ENCODE data around the gene LYST.
A peak's percentile ranks its signal among the peaks of the same experiment; 100 is the strongest.
"Not testable (repeated sequence)": the region's sequence is repeated elsewhere in the genome, so short reads cannot be mapped to it uniquely, and the experiment has no call there.

Gene LYST

DNA sequence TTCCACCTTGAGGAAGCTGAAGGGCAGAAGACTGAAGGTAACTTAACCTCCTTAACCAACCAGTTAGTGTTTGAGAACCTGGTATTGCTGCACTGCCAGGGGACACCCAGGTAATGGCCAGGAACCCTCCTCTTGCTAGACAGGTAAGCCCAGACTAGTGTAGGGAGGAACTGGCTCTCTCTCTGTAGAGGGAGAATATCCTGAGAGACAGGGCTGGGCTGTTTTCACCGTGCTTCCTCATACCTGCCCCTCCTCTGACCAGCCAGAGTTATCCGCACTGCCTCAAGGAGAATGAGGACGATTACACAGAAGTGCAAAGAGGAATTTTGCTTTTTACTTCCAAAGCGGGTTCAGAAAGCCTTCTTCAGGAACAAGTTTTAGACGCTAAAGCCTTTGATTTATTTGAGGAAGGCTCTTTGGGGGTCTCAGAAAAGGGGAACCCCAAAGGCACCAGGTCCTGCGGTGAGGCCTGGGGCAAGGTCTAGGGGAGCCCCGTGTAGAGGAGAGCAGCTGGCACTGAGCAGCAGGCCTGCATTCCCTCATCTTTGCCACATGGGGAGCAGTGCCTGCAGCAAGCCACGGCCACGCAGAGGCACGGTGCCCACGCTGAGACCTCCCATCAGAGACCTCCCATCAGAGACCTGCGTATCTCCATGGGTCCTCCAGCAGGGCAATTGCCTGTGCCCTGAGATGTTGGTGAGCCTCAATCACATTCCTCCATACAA, 230.6 kb downstream of the LYST start:
- H3K27ac ChIP-seq, result no peak overlapping the region
- H3K4me3 ChIP-seq, result no peak overlapping the region
- H3K9ac ChIP-seq, result no peak overlapping the region
- H3K9me3 ChIP-seq (replicated peaks in 1 of 11), result no peaks in the 10 kb centered on the region
- no peak overlapping the region for H3K4me2 ChIP-seq
- peaks cover 23 to 35% (median 30%) of the 10 kb centered on the region in 10 experiments for H3K4me1 ChIP-seq
- no peaks in the 10 kb centered on the region for H3K27me3 ChIP-seq
- no peaks in the 10 kb centered on the region for H3K36me3 ChIP-seq
- no peaks in the 10 kb centered on the region for H4K20me1 ChIP-seq
- TF ChIP-seq Cebpa-rat (IDR thresholded peaks at IDR 0.05), result no peak

DNA sequence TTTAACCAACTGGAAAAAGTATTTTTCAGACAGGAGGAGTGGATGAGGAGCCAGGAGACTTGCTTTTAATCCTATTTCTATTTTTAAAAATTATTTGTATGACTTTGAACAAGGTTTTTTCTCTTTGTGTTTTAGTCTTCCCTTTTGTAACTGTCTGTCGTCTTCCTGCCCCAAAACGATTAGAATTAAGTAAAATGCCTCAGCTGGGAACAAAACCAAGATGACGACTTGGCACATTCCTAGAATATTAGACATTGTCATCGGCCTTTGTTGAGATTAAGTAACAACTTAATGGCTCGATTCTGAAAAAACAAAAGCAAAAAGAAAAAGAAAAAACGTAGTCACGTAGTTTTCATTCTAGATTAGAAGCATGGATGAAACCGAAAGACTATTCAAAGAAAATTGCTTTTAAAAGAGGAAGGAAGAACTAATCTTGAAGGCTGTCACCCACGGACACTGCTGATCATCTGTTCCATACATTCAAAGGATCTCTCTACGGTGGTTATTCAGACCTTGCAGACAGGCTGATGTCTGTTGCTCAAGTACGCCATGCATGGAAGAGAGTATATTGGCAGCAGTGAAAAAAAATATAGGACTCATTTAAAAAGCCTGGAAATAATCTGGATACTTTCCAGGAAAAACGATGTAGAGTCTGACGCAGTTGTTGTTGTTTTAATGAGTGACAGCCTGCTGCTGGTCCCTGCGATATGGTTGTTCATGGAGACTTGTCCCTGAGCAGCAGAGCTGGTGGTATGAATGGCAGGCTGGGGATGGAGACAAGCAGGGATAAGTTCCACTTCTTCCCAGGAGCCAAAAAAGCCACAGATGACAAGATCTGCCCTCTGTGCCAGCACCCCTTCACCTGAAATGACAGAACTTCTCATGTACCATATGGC, 234.0 kb downstream of the LYST start:
- Histone ChIP-seq H3K36me3 (no peaks in the 10 kb centered on the region), H3K4me3 (peak overlapping the region in 4 of 10 experiments; percentile 5 to 53 (median 18); a peak in 4 of 20 replicates), H3K9ac (peak overlapping the region in 3 of 11 experiments; percentile 2 to 54 (median 23); a peak in 4 of 22 replicates), H3K27me3 (no peaks in the 10 kb centered on the region), H3K27ac (peak overlapping the region in 3 of 11 experiments; percentile 28 to 54 (median 50); a peak in 5 of 22 replicates), H3K9me3 (replicated peaks in 1 of 11) (no peaks in the 10 kb centered on the region), H4K20me1 (no peaks in the 10 kb centered on the region), H3K4me2 (peak overlapping the region; percentile 37 to 81 (median 72)), H3K4me1 (peaks cover 16 to 21% (median 19%) of the 10 kb centered on the region in 10 experiments)
- no peak for TF ChIP-seq Cebpa-rat (IDR thresholded peaks at IDR 0.05)

DNA sequence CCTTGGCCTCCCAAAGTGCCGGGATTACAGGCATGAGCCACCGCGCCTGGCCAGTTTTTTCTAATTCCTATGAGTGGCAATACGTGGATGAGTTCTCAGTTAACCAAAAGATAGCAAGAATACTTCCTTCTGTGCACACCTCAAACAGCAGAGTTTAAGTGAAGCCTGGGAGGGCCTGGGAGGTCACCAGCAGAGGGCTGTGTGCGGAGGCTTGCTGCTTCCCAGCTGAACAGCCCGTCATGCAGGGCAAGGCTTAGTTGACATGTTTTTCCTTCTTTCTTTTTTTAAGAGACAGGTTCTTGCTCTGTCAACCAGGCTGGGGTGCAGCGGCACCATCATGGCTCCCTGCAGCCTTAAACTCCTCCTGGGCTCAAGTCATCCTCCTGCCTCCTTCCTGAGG, 234.9 kb downstream of the LYST start:
- no peak for TF ChIP-seq Cebpa-rat (IDR thresholded peaks at IDR 0.05)
- no peaks in the 10 kb centered on the region for H4K20me1 ChIP-seq
- no peak overlapping the region for H3K9ac ChIP-seq
- H3K4me3 ChIP-seq, result no peak overlapping the region
- H3K27ac ChIP-seq, result no peak overlapping the region
- peak overlapping the region in 10 of 11 experiments; percentile 37 to 81 (median 70); a peak in 19 of 22 replicates for H3K4me2 ChIP-seq
- H3K36me3 ChIP-seq, result no peaks in the 10 kb centered on the region
- H3K4me1 ChIP-seq, result peaks cover 16 to 21% (median 19%) of the 10 kb centered on the region in 10 experiments
- no peaks in the 10 kb centered on the region for H3K9me3 ChIP-seq (replicated peaks in 1 of 11)
- H3K27me3 ChIP-seq, result no peaks in the 10 kb centered on the region

- H3K4me3 ChIP-seq, result no peak overlapping the region
- no peaks in the 10 kb centered on the region for H3K9me3 ChIP-seq (replicated peaks in 1 of 11)
- TF ChIP-seq Cebpa-rat (IDR thresholded peaks at IDR 0.05), result no peak
- no peak overlapping the region for H3K27ac ChIP-seq
- H3K4me1 ChIP-seq, result peaks cover 16 to 29% (median 27%) of the 10 kb centered on the region in 10 experiments
- no peaks in the 10 kb centered on the region for H3K36me3 ChIP-seq
- H3K4me2 ChIP-seq, result no peak overlapping the region
- H3K27me3 ChIP-seq, result no peaks in the 10 kb centered on the region
- H4K20me1 ChIP-seq, result no peaks in the 10 kb centered on the region
- H3K9ac ChIP-seq, result no peak overlapping the region
Observed at GRCh38 chr1:235628316-235629005, 238.2 kb downstream of the LYST start.

DNA sequence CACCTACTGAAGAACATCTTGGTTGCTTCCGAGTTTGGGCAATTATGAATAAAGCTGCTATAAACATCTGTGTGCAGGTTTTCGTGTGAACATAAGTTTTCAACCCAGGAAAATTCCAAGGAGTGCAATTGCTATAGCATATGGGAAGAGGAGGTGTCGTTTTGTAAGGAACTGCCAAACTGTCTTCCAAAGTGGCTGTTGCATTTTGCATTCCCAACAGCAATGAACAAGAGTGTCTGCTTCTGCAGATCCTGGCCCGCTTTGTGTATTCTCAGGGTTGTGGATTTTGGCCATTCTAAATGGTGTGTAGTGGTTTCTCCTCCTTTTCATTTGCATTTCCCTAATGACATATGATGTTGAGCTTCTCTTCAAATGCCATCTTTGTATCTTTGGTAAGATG, 240.9 kb downstream of the LYST start:
- no peak overlapping the region for H3K4me3 ChIP-seq
- H3K9me3 ChIP-seq (replicated peaks in 1 of 11), result no peaks in the 10 kb centered on the region
- H3K27ac ChIP-seq, result no peak overlapping the region
- no peak for TF ChIP-seq Cebpa-rat (IDR thresholded peaks at IDR 0.05)
- H3K4me1 ChIP-seq, result peaks cover 0 to 12% (median 10%) of the 10 kb centered on the region in 10 experiments; a peak in 15 of 20 replicates
- no peaks in the 10 kb centered on the region for H3K36me3 ChIP-seq
- H3K27me3 ChIP-seq, result no peaks in the 10 kb centered on the region
- no peak overlapping the region for H3K4me2 ChIP-seq
- H3K9ac ChIP-seq, result no peak overlapping the region
- no peaks in the 10 kb centered on the region for H4K20me1 ChIP-seq

- peaks cover 0 to 12% (median 10%) of the 10 kb centered on the region in 10 experiments; a peak in 15 of 20 replicates for H3K4me1 ChIP-seq
- H3K9me3 ChIP-seq (replicated peaks in 1 of 11), result no peaks in the 10 kb centered on the region
- no peak overlapping the region for H3K27ac ChIP-seq
Observed at GRCh38 chr1:235625340-235625739, 241.4 kb downstream of the LYST start.

DNA sequence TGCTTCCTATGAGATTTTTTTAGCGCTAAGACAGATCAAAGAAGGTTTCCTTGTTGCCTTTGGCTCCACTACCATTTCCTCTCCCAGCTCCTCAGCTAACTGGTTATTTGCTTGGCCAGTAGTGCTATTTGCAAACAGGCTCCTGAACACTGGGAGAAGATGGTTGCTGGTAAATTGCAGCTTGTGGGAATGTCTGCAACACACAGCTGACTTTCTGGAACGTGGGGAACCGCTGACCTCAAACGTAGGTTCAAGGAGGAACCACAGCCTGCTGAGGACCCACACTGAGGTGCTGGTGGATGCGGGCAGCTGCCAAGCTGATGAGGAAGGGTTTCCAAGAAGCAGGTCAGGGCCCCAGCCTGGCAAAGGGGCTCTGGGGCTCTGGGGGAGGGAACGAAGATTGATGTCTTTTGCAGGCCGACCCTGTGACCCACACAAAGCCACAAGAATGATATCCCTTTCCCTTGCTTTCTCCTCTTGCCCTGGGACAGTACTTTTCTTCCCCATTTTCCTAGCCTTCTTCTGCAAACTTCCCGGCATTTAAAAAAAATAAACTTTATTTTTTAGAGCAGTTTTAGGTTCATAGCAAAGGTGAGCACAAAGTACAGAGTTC, 241.9 kb downstream of the LYST start:
- Histone ChIP-seq H3K4me3 (no peak overlapping the region), H3K27me3 (no peaks in the 10 kb centered on the region), H3K4me2 (peak overlapping the region in 10 of 11 experiments; percentile 3 to 59 (median 37); a peak in 16 of 22 replicates), H3K4me1 (peaks cover 0 to 12% (median 10%) of the 10 kb centered on the region in 10 experiments; a peak in 15 of 20 replicates), H3K9me3 (replicated peaks in 1 of 11) (no peaks in the 10 kb centered on the region), H4K20me1 (no peaks in the 10 kb centered on the region), H3K27ac (no peak overlapping the region), H3K36me3 (no peaks in the 10 kb centered on the region), H3K9ac (no peak overlapping the region)
- no peak for TF ChIP-seq Cebpa-rat (IDR thresholded peaks at IDR 0.05)

More at GRCh38 chr1:235625340-235625739, 241.4 kb downstream of the LYST start:
- H3K27me3 ChIP-seq, result no peaks in the 10 kb centered on the region
- no peaks in the 10 kb centered on the region for H3K36me3 ChIP-seq
- H4K20me1 ChIP-seq, result no peaks in the 10 kb centered on the region
- H3K9ac ChIP-seq, result no peak overlapping the region
- TF ChIP-seq Cebpa-rat (IDR thresholded peaks at IDR 0.05), result no peak
- peak overlapping the region in 1 of 11 experiments; percentile 53; a peak in 1 of 22 replicates for H3K4me2 ChIP-seq
- H3K4me3 ChIP-seq, result no peak overlapping the region

DNA sequence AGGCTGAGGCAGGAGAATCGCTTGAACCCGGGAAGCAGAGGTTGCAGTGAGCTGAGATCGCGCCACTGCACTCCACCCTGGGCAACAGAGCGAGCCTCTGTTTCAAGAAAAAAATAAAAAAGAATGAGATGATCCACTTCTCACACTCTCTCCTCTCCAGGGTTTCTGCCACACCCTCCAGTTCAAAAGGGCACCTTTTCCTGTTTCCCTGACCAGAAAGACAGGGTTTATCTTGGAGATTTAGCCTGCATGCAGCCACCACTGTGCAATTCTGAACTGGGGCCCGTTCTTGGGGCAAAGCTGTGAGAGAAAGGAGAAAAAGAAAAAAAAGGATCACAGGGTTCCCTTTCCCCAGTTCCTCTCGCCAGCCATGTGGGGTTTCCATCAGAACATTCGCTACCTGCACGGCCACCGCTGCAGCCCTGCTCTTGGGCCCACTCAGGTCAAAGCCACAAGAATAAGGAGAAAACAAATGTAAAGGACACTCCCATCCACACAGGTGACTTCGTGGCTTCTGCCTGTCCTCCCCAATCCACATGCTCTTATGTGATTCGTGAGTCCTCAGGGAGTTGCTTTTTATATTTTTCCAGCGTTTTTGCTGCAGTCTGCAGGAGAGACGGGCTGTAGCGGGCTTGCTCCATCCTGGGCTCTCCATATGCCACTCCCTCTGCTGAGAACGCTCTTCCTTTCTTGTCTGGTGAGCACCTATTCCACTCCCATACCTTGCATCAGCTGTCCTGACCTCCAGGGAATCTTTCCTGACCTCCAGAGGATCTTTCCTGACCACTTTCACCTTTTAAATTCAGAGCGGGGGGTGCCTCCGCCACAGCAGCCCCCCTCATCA, 243.5 kb downstream of the LYST start:
- Histone ChIP-seq H3K4me1 (peaks cover 0 to 12% (median 10%) of the 10 kb centered on the region in 10 experiments; a peak in 15 of 20 replicates), H3K9ac (no peak overlapping the region), H3K4me2 (no peak overlapping the region), H3K27ac (no peak overlapping the region), H3K9me3 (replicated peaks in 1 of 11) (no peaks in the 10 kb centered on the region), H4K20me1 (no peaks in the 10 kb centered on the region), H3K36me3 (no peaks in the 10 kb centered on the region), H3K4me3 (no peak overlapping the region), H3K27me3 (no peaks in the 10 kb centered on the region)
- no peak for TF ChIP-seq Cebpa-rat (IDR thresholded peaks at IDR 0.05)

DNA sequence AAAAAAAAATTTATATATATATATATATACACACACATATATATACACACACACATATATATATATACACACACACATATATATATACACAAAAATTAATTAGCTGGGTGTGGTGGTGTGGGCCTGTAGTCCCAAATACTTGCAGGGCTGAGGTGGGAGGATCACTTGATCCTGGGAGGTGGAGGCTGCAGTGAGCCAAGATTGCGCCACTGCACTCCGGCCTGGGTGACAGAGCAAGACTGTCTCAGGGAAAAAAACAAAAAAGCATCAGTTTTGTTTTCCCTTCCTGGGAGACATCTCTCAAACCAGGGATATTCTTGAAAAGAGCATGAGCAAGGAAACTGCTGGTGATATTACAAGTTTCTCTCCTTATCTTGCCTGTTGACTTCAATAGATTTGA, 247.6 kb downstream of the LYST start:
- H4K20me1 ChIP-seq; H3K4me2 ChIP-seq; H3K4me1 ChIP-seq; H3K27me3 ChIP-seq; H3K36me3 ChIP-seq; H3K4me3 ChIP-seq; H3K9me3 ChIP-seq (replicated peaks in 1 of 11); H3K27ac ChIP-seq; H3K9ac ChIP-seq: not testable (repeated sequence)

All from BLaER1 treated with 17β-estradiol and CSF1 and Interleukin-3, amounts not matched to agents 10 nM and 100 nM (cell line).